GM19395 (cell line): ENCODE measurements around the gene SACM1L.
"Not testable (repeated sequence)": the region's sequence is repeated elsewhere in the genome, so short reads cannot be mapped to it uniquely, and the experiment has no call there.

Experiments used
- ATAC-seq: cut with Tn5 transposase; IDR thresholded peaks from one replicate; pipeline ENCODE4 v1.9.1; 2021; ENCODE audit warnings: mild to moderate bottlenecking, moderate library complexity; ENCODE audit not compliant: unreplicated experiment

Gene SACM1L

GRCh38 chr3:45739991-45740390 lies 50.8 kb downstream of the SACM1L start:
- ATAC-seq: no peak

- ATAC-seq: no peak
Measured at GRCh38 chr3:45741247-45741646, 52.1 kb downstream of the SACM1L start.

DNA sequence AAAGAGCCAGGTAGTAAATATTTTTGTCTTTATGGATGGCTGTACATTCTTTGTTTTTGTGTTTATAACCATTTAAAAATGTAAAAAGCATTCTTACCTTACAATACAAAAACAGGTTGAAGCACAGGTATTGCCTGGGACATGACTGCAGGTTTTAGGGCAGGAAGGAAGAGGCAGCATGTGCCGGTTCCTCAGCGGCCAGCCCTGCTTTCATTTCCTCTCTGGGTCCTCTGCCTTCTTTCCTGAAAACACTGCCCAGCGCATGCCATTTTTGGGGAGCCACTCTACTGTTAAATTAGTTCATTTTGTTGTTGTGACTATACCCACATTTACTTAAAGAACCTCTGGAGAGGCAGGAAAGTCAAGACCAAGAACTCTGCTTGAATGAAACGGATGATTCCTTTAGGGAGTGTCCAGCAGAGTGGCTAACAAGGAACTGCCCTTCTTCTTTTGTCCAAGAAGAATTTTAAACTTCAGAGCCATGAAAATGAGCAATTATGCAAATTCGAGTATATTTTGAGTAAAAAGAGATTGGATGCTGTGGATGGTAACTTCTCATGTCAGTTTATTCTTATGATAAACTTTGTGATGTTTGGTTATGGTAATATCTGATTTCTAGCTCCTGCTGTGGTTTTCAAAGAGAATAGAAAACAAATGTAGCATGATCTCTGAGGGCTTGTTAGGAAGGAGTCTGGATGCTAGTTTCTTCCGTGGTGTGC lies 52.7 kb downstream of the SACM1L start:
- no peak for ATAC-seq

DNA sequence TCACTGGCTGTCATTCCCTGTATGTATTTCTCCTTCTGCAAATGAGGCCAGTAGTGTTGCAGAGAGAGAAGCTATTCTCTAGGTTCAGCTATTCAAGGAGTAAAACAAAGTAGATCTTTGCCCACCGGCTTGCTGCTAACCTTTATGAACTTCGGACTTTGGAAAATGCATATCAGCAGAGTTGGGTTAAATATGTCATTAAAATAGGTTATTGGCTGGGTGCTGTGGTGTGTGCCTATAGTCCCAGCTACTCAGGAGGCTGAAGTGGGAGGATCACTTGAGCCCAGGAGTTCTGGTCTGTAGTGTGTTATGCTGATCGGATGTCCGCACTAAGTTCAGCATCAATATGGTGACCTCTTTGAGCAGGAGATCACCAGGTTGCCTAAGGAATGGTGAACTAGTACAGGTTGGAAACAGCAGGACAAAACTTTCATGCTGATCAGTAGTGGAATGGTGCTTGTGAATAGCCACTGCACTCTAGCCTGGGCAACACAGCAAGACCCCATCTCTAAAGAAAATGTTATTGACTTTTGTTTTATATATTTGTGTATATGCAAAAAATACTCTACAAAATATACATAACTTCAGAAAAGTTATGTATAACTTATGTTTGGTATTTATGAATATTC lies 53.4 kb downstream of the SACM1L start:
- ATAC-seq: no peak

GRCh38 chr3:45746165-45746776 lies 57.1 kb downstream of the SACM1L start:
- ATAC-seq: no peak

GRCh38 chr3:45746777-45747622 lies 57.8 kb downstream of the SACM1L start:
- ATAC-seq: no peak

DNA sequence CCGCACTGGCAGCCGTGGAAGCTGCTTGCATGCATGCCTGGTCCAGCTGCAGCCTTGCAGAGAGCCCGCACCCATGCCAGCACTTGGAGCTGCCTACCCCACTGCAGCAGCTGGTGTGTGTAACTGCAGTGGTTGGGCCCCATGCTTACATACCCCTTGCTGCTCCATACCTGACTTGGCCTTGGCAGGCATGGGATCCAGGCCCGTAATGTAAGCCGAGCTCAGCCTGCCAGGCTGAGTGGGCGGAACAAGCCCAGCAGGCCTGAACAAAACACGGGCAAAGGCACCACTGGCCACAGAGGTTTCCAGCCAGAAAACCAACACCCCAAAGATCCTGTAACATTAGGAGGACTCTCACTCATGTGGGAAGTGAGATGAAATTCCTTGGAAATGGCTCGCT lies 58.9 kb downstream of the SACM1L start:
- no peak for ATAC-seq

DNA sequence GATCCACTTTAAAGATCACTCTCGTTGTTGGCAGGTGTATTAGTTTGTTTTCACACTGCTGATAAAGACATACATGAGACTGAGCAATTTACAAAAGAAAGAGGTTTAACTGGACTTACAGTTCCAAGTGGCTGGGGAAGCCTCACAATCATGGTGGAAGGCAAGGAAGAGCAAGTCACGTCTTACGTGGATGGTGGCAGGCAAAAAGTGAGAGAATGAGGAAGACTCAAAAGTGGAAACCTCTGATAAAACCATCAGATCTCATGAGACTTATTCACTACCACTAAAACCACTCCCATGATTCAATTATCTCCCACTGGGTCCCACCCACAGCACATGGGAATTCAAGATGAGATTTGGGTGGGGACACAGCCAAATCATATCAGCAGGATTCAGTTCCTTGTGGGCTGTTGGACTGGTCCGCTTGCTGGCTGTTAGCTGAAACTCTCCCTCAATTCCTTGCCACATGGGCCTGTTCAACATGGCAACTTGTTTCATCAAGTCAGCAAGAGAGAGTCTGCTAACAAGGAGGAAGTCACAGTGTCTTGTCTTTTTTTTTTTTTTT lies 59.9 kb downstream of the SACM1L start:
- ATAC-seq: not testable (repeated sequence)

DNA sequence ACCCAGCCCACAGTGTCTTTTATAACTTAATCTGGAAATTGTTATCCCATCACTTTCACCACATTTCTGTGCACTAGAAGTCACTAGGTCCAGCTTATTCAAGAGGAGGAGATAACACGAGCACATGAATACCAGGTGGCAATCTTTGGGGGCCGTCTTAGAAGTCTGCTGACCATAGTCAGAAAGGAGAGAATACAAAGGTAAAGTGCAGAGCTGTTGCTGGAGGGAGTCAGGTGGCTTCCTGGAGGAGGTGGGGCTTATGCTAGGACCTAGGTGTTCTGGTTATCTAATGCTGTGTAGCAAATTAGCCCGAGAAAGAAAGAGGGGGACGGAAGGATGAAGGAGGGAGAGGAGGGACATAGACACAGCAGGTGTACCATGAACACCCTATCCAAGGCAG lies 60.7 kb downstream of the SACM1L start:
- no peak for ATAC-seq

- no peak for ATAC-seq
Measured at GRCh38 chr3:45751537-45752242, 62.5 kb downstream of the SACM1L start.

GRCh38 chr3:45753095-45753494 lies 63.9 kb downstream of the SACM1L start:
- no peak for ATAC-seq

DNA sequence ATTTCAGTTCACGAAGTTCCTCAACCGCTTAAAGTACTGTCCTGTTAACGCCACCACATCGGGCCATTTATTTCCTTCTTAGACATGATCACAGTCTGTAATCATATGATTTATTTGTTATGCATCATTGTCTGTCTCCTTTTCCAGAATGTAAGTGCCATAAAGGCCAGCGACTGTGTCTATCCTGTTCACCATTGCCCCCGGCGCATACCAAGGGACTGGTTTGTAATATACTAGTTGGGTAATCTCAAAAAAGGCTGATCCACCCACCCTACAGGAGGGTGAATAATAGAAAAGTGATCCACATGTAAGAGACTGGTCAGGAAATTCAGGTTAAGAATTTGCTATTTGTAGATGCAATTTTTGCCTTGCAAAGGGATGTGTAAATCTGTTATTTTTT lies 65.3 kb downstream of the SACM1L start:
- no peak for ATAC-seq

DNA sequence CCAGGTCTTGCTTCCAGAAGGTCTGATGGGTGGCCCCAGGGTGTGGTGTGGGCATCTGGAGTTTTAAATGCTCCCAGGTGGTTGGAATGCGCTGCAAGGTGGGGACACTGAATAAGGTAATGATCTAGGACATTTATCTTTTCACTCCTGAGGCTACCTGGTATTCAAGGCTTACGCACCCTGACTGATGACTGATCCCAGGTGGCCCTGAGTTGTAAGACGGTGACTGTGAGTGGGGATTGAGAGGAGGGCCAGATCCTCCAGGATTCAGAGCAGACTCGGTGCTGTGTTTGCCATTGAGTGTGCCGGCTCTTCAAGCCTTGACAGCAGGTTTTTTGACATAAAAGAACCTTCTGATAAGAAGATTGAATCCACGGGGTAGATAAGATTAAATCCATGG lies 66.9 kb downstream of the SACM1L start:
- no peak for ATAC-seq

DNA sequence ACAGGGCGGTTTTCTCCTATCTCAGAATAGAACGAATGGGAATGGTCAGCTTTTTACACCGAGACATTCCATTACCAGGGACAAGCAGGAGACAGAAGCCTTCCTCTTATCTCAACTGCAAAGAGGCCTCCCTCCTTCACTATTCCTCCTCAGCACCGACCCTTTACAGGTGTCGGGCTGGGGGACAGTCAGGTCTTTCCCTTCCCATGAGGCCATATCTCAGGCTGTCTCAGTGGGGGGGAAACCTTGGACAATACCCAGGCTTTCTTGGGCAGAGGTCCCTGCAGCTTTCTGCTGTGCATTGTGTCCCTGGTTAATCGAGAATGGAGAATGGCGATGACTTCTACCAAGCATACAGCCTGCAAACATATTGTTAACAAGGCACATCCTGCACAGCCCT lies 67.9 kb downstream of the SACM1L start:
- ATAC-seq: not testable (repeated sequence)

DNA sequence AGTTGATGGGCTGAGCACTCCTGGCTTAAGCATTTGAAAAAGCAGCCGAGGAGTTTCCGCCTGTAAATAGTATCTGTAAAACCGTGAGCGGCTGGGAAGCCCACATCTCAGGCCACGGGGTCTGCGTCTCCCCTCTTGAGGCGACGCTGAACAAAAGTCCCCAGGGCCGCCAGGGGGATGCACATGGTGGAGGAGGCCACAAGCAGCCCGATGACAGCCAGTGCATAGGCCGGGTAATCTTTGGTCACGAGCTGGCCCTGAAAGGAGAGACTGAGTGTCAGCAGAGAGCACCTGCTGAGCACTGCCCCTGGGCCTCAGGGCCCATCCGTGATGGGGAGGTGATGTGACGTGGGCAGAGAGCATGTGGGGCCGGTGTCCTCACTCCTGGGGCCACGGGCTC lies 69.7 kb downstream of the SACM1L start:
- no peak for ATAC-seq

DNA sequence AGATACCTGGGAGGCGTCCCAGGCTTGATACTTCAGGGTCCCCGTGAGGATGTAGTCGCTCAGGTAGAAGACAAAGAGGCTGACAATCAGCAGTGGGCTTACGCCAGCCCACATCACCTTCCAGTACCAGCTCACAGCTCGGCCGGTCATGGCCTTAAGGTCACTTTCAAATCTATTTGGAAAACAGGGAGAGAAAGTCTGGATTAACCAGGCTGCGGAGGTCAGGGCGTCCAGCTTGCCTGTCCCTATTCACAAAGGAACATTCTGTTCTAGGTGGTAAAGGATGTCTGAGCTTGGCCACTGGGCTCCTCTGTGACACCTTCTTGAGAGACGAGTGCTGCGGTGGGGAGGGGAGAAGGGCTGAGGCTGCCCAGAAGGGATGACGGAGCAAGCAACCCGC lies 70.7 kb downstream of the SACM1L start:
- ATAC-seq: no peak

DNA sequence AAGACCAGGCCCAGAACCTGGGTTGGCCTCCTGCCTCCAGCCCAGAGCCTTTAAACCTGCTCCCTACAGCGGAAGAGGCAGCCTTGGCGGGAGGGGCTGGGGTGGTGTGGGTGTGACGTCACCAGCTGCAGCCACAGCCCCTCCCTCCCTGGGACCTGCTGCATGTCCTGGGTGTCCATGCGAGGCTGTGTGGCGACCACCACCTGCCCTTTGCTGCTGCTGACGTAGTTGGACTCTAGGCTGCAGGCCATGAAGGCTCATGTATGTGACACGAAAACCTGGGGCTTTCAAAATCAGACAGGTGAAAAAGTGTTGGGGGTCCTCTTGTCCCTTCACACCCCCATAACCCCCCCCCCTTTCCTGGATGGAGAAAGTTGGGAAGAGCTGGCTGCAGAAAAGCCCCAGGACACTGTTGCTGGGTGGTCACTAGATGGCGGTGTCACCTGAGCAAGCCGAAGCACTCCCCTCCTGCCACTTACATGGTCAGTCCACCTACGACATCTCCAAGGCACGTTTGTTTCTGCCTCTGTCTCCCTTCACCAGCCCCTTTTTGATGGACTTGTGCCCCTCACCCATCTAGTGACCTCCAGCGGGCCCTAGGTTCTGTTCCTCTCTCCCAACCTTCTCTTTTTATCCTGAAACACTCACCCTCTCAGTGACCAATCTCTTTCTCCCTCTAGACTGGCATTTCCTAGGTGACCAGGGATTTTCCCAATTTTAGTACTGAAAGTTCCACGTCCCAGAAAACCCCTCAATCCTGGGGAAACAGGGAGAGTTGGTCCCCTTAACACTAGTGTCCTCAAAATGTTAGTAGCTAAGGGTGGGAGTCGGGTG lies 71.9 kb downstream of the SACM1L start:
- no peak for ATAC-seq

- no peak for ATAC-seq
Measured at GRCh38 chr3:45761831-45762230, 72.6 kb downstream of the SACM1L start.

DNA sequence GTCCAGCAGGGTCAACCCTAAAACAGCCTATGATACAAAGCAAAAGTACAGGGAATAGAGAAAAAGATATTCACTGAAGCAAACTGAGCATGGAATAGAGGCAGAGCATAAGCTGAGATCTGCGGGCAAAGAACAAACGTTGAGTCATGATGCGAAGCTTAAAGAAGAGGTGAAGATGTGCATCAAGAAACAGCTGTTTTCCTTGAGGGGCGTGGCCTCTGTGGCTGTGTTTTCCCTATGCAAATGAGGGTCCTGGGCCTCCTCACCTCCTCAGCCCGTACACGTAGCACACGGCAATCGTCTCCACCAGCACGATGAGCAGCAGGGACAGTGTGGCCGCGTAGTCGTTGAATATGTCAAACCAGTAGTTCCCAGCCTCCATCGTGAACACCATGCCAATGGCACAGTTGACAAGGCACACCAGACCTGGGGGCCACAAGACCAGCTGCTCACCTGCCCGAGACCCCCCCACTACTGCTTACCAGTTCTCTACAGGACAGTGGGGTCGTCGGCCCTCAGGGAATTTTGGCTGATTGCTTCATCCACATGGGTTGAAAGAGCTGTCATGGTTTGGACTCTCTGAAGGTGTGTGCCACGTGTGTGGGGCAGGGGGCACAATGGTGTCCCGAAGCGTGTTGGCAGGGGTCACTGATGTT lies 73.6 kb downstream of the SACM1L start:
- ATAC-seq: no peak
